Retina (tissue), 1 donor: ENCODE measurements around the gene TRAM2.
"Not testable (repeated sequence)": the region's sequence is repeated elsewhere in the genome, so short reads cannot be mapped to it uniquely, and the experiment has no call there.

ENCODE experiments used
- DNase-seq: peaks from one replicate; pipeline ENCODE4 v3.0.0-alpha.2; 2016

The TRAM2 gene

GRCh38 chr6:52474173-52474572 is 102.7 kb downstream of the TRAM2 start:
- no peak for DNase-seq

- DNase-seq, result not testable (repeated sequence)
Observed at GRCh38 chr6:52461194-52461593, 115.7 kb downstream of the TRAM2 start.

- DNase-seq, result no peak
Observed at GRCh38 chr6:52457096-52457495, 119.8 kb downstream of the TRAM2 start.

GRCh38 chr6:52454556-52454955 is 122.3 kb downstream of the TRAM2 start:
- DNase-seq, result no peak
